Gastroesophageal sphincter (tissue), 4 donors: ENCODE measurements around the gene HYKK. TPM values are rescaled to one million over a fixed set of nuclear protein-coding genes. Genes with fewer than 3 reads are reported as not detected.
"Not testable (repeated sequence)": the region's sequence is repeated elsewhere in the genome, so short reads cannot be mapped to it uniquely, and the experiment has no call there.

Experiments used
- ATAC-seq: fragments of 150-250 bp; one replicate; pipeline ENCODE4 v1.9.1; 2016; ENCODE audit warnings: mild to moderate bottlenecking, moderate library complexity
- H3K27ac ChIP-seq, 4 donors: fragments of 200-600 bp; sonication (generic) in 3 of 4; 1 replicate in 3 of 4; 2 replicates in 1 of 4; pipeline ENCODE4 v1.5.1; 2016 to 2019
- H3K27me3 ChIP-seq: fragments of 200-600 bp; sonication (generic); one replicate; pipeline ENCODE4 v1.5.1; 2019
- H3K36me3 ChIP-seq, 2 donors: fragments of 200-600 bp; sonication (generic); one replicate each; pipeline ENCODE4 v1.5.1; 2019; ENCODE audit warnings: control low read depth in 1 of 2
- H3K4me1 ChIP-seq, 3 donors: fragments of 200-600 bp; sonication (generic); 1 replicate in 2 of 3; 2 replicates in 1 of 3; pipeline ENCODE4 v1.5.1; 2016 to 2019; ENCODE audit warnings: control low read depth in 2 of 3
- H3K4me3 ChIP-seq, 2 donors: fragments of 200-600 bp; sonication (generic); one replicate each; pipeline ENCODE4 v1.5.1; 2019; ENCODE audit warnings: mild to moderate bottlenecking in 1 of 2, moderate library complexity in 1 of 2
- H3K9me3 ChIP-seq, 3 donors: fragments of 200-600 bp; sonication (generic); one replicate each; pipeline ENCODE4 v1.5.1; 2017 to 2019; ENCODE audit warnings: control low read depth in 2 of 3
- CTCF ChIP-seq, 4 experiments: fragments of 200-600 bp in 2 of 4; fragments of 450-650 bp in 2 of 4; sonication (generic) in 1 of 4; IDR thresholded peaks; one replicate each; pipeline ENCODE4 v1.5.1; 2017 to 2019; ENCODE audit warnings: antibody characterized with exemption in 4 of 4, mild to moderate bottlenecking in 2 of 4, moderate library complexity in 2 of 4
- EP300 ChIP-seq: sonication (generic); formaldehyde crosslinking; IDR thresholded peaks from one replicate; pipeline ENCODE4 v1.6.1; 2017; ENCODE audit warnings: antibody characterized with exemption, mild to moderate bottlenecking
- POLR2A ChIP-seq, 2 donors: fragments of 450-650 bp; IDR thresholded peaks; one replicate each; pipeline ENCODE4 v1.6.1; 2017; ENCODE audit warnings: antibody characterized with exemption in 2 of 2, mild to moderate bottlenecking in 2 of 2, moderate library complexity in 1 of 2
- POLR2AphosphoS5 ChIP-seq: sonication (generic); formaldehyde crosslinking; IDR thresholded peaks from one replicate; pipeline ENCODE4 v1.6.1; 2017; ENCODE audit warnings: antibody characterized with exemption
- WGBS, 2 donors: methylation state at CpG; one replicate each; pipeline ENCODE4 v1.1.5; 2018; ENCODE audit warnings: low coverage in 1 of 2; 5-methylcytosine and 5-hydroxymethylcytosine counted together
- total RNA-seq, 4 donors: library from RNA; depleted of rRNA; stranded (reverse); fragments of >200 nt; gene quantifications; one replicate each; pipeline ENCODE4 v1.1.0, GENCODE V29; 2016

HYKK gene
- total RNA-seq, 4 donors from 2014 or later, result 4.7 to 13.7 (median 5.7) TPM

GRCh38 chr15:78542647-78543046 is 35.3 kb downstream of the HYKK start:
- Histone ChIP-seq H3K36me3 (peaks cover 6 to 57% of the 10 kb centered on the region in 2 donors), H3K9me3 (no peaks in the 10 kb centered on the region), H3K4me1 (peaks cover 6 to 34% (median 9%) of the 10 kb centered on the region in 3 donors), H3K27me3 (no peaks in the 10 kb centered on the region), H3K4me3 (no peak overlapping the region), H3K27ac (no peak overlapping the region)
- WGBS, 2 donors, result 96% methylated on average over 3 of the region's 3 CpGs
- no peak for ATAC-seq
- TF ChIP-seq CTCF (IDR thresholded peaks at IDR 0.05) (no peak), POLR2A (IDR thresholded peaks at IDR 0.05) (no peak), POLR2AphosphoS5 (no peak), EP300 (no peak)

DNA sequence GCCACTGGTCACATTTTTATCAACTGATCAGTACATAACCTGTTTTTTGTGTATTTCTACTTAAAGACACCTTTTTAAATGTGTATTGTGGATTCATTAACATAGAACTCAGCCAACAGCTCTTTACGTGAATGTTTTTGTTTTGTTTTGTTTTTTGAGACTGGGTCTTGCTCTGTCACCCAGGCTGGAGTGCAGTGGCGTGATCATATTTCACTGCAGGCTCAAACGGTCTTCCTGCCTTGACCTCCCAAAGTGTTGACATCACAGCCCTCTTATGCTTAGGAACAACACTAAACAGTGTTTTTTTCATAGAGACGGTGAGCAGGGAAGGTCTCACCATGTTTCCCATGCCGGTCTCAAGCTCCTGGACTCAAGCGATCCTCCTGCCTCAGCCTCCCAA is 42.8 kb downstream of the HYKK start:
- Histone ChIP-seq H3K4me1 (no peaks in the 10 kb centered on the region), H3K9me3 (no peaks in the 10 kb centered on the region), H3K4me3 (no peak overlapping the region), H3K27ac (no peak overlapping the region), H3K36me3 (peaks cover 10 to 64% of the 10 kb centered on the region in 2 donors), H3K27me3 (no peaks in the 10 kb centered on the region)
- WGBS, 2 donors, result 56 to 65% methylated on average over 3 to 6 of the region's 6 CpGs
- no peak for ATAC-seq
- TF ChIP-seq CTCF (IDR thresholded peaks at IDR 0.05) (no peak), POLR2AphosphoS5 (no peak), POLR2A (IDR thresholded peaks at IDR 0.05) (no peak), EP300 (no peak)

DNA sequence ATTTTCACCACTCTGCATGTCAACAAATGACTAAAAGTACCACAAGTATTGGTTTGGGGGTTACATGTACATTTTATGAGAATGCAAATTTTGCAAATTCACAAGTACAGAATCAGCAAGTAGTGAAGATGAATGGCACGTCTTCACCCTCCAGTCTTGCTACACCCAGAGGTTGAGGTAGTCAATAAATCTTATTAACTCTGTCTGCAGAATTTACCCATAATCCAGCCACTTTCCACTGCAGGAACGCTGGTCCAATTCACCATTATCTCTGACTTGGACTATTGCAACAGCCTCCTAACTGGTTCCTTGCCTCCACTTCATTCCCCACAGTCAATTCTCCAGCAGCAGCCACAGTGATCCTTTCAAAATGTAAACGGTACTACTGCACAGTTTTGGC is 43.4 kb downstream of the HYKK start:
- Histone ChIP-seq H3K36me3 (peaks cover 7 to 58% of the 10 kb centered on the region in 2 donors), H3K4me3 (no peak overlapping the region), H3K27ac (no peak overlapping the region), H3K9me3 (no peaks in the 10 kb centered on the region), H3K27me3 (no peaks in the 10 kb centered on the region), H3K4me1 (no peaks in the 10 kb centered on the region)
- no peak for ATAC-seq
- TF ChIP-seq CTCF (IDR thresholded peaks at IDR 0.05) (no peak), EP300 (no peak), POLR2AphosphoS5 (no peak), POLR2A (IDR thresholded peaks at IDR 0.05) (no peak)
- 50 to 65% methylated on average over 2 to 3 of the region's 3 CpGs for WGBS, 2 donors

DNA sequence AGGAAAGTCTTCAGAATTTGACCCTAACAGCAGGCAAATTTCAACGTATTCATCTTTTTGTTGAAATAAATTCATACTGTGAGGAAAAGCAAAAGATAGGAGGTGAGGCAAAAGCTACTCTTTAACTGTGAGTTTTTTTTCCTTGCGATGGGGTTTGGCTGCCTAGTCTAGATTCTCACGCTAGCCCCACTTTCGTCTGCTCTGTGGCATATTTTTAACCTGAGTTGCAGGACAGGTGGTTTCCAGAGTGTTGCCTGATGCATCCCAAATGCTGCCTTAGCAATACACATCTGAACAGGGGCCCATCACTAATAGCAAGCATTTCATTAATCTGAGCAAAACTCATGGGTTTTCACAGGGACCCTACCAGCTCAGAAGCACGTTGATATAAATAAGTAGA is 44.5 kb downstream of the HYKK start:
- H3K4me1 ChIP-seq, result no peaks in the 10 kb centered on the region
- no peak overlapping the region for H3K27ac ChIP-seq
- no peak overlapping the region for H3K4me3 ChIP-seq
- peaks cover 4 to 47% of the 10 kb centered on the region in 2 donors for H3K36me3 ChIP-seq
- H3K9me3 ChIP-seq, result no peaks in the 10 kb centered on the region
- ATAC-seq, result no peak
- 62 to 63% methylated on average over 5 of the region's 5 CpGs for WGBS, 2 donors
- H3K27me3 ChIP-seq, result no peaks in the 10 kb centered on the region
- TF ChIP-seq POLR2A (IDR thresholded peaks at IDR 0.05), result no peak
- no peak for TF ChIP-seq POLR2AphosphoS5
- no peak for TF ChIP-seq EP300
- TF ChIP-seq CTCF (IDR thresholded peaks at IDR 0.05), result no peak

DNA sequence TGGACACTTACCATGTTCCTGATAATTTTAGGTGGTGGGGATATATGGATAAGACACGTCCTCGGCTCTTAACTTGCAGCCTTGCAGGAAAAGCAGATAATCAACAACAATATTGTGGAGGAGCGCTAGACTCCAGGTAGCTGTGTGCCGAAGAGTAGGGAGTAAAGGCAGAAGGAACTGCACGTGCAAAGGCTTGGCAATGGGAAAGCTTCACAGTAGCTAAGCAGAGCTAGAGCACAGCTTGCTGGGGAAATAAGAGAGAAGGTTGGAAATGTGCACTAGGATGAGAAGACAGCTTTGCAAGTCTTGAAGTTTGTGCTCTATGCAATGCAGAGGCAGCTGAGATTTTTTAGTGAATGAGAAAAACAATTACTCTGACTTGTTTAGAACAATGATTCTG is 45.2 kb downstream of the HYKK start:
- Histone ChIP-seq H3K4me1 (no peaks in the 10 kb centered on the region), H3K36me3 (peaks cover 4 to 40% of the 10 kb centered on the region in 2 donors), H3K27ac (no peak overlapping the region), H3K9me3 (no peaks in the 10 kb centered on the region), H3K27me3 (no peaks in the 10 kb centered on the region), H3K4me3 (no peak overlapping the region)
- ATAC-seq, result no peak
- WGBS, 2 donors, result 53 to 57% methylated on average over 5 of the region's 5 CpGs
- TF ChIP-seq POLR2A (IDR thresholded peaks at IDR 0.05) (no peak), EP300 (no peak), CTCF (IDR thresholded peaks at IDR 0.05) (no peak), POLR2AphosphoS5 (no peak)

- not testable (repeated sequence) for H3K36me3 ChIP-seq, H3K4me3 ChIP-seq
- WGBS, 2 donors, result 84 to 90% methylated on average over 10 of the region's 10 CpGs
These were observed 52.8 kb downstream of the HYKK start for GRCh38 chr15:78560201-78560600.

More at GRCh38 chr15:78560201-78560600, 52.8 kb downstream of the HYKK start:
- not testable (repeated sequence) for H3K27me3 ChIP-seq, H3K27ac ChIP-seq, ATAC-seq, H3K9me3 ChIP-seq, H3K4me1 ChIP-seq
